Loucy (cell line): Measurements from ENCODE around the gene NFATC1.

Experiments
- H2AFZ ChIP-seq: fragments of 200-600 bp; sonication (generic); 2 replicates; pipeline ENCODE4 v1.6.0; 2016; ENCODE audit warnings: antibody characterized with exemption, mild to moderate bottlenecking, low read length, moderate library complexity
- H3F3A ChIP-seq: fragments of 200-600 bp; 2 replicates; pipeline ENCODE4 v1.6.0; 2016; ENCODE audit warnings: antibody characterized with exemption, low read depth, mild to moderate bottlenecking
- H3K27me3 ChIP-seq: fragments of 200-600 bp; sonication (generic); 2 replicates; pipeline ENCODE4 v1.6.1; 2014; ENCODE audit warnings: low read length, mild to moderate bottlenecking; ENCODE audit not compliant: insufficient read depth, poor library complexity, severe bottlenecking
- H3K36me3 ChIP-seq: fragments of 200-600 bp; sonication (generic); 2 replicates; pipeline ENCODE4 v1.6.1; 2016; ENCODE audit warnings: low read length; ENCODE audit not compliant: insufficient read depth
- H3K4me1 ChIP-seq: fragments of 200-600 bp; sonication (generic); 2 replicates; pipeline ENCODE4 v1.5.1; 2014; ENCODE audit warnings: low read length, mild to moderate bottlenecking; ENCODE audit not compliant: insufficient read depth, poor library complexity, severe bottlenecking
- H3K4me2 ChIP-seq: fragments of 200-600 bp; sonication (generic); 2 replicates; pipeline ENCODE4 v1.6.0; 2014; ENCODE audit warnings: antibody characterized with exemption, low read length, low read depth, mild to moderate bottlenecking; ENCODE audit not compliant: poor library complexity, severe bottlenecking
- H3K4me3 ChIP-seq: fragments of 200-600 bp; sonication (generic); 2 replicates; pipeline ENCODE4 v1.5.1; 2014; ENCODE audit warnings: low read length, mild to moderate bottlenecking, mixed read lengths; ENCODE audit not compliant: poor library complexity, severe bottlenecking
- H3K79me2 ChIP-seq: fragments of 200-600 bp; sonication (generic); 2 replicates; pipeline ENCODE4 v1.6.1; 2014; ENCODE audit warnings: low read length; ENCODE audit not compliant: insufficient read depth
- H3K9ac ChIP-seq: fragments of 200-600 bp; sonication (generic); 2 replicates; pipeline ENCODE4 v1.6.0; 2014; ENCODE audit warnings: mild to moderate bottlenecking, low read depth, low read length, moderate library complexity; ENCODE audit not compliant: poor library complexity, severe bottlenecking
- H3K9me2 ChIP-seq: fragments of 200-600 bp; sonication (generic); replicated peaks from 2 replicates; pipeline ENCODE4 v1.6.1; 2016; ENCODE audit warnings: low read depth, low read length, mixed read lengths
- H3K9me3 ChIP-seq: fragments of 200-600 bp; sonication (generic); 2 replicates; pipeline ENCODE4 v1.6.1; 2014; ENCODE audit warnings: mild to moderate bottlenecking, antibody characterized with exemption, low read length, low read depth; ENCODE audit not compliant: insufficient read depth
- H4K20me1 ChIP-seq: fragments of 200-600 bp; sonication (generic); 2 replicates; pipeline ENCODE4 v1.6.0; 2014; ENCODE audit warnings: antibody characterized with exemption, low read length, mild to moderate bottlenecking; ENCODE audit not compliant: insufficient read depth, poor library complexity, severe bottlenecking
- EZH2phosphoT487 ChIP-seq: fragments of 200-600 bp; IDR thresholded peaks from 2 replicates; pipeline ENCODE4 v1.6.1; 2018; ENCODE audit warnings: antibody characterized with exemption, mild to moderate bottlenecking, moderate library complexity, borderline replicate concordance
- TF ChIP-seq, protein P1 (sequence below): fragments of 200-600 bp; sonication (generic); conservative IDR thresholded peaks from 2 replicates; pipeline ENCODE4 v1.5.1; 2014; ENCODE audit warnings: mild to moderate bottlenecking, antibody characterized with exemption, low read length

Gene NFATC1

DNA sequence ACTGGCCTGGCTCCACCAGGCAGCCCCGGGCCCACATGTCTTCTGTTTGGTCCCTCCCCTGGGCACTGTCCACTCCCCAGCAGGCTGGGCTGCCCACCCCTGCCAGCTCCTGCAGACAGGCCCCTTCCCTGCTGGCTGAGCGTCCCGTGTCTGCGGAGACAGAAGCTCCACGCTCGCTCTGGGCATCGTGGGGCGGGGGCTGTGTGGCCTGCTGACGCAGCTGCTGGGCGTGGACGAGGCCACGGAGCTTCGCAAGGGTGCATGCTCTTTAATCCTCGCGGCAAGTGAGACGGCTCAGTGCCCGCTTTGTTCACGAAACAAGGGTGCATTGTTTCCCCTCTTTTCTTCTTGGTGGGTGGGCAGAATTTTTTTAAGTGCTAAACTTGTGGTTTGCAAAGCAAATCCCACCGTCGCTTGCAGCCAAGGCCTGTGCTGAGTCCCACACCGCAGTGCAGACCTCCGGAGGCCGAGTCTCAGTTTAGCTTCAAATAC, 151.1 kb downstream of the NFATC1 start:
- Histone ChIP-seq H2AFZ (no peak overlapping the region), H3K9me2 (no peaks in the 10 kb centered on the region), H3K36me3 (no peaks in the 10 kb centered on the region), H4K20me1 (no peaks in the 10 kb centered on the region), H3K9ac (no peak overlapping the region), H3K79me2 (no peaks in the 10 kb centered on the region), H3K4me3 (no peak overlapping the region), H3K27me3 (no peaks in the 10 kb centered on the region), H3K4me1 (no peaks in the 10 kb centered on the region), H3F3A (no peaks in the 10 kb centered on the region), H3K4me2 (no peak overlapping the region), H3K9me3 (peaks cover 40% of the 10 kb centered on the region; the same call in 1 of the 2 replicates)
- TF ChIP-seq EZH2phosphoT487, result no peak
- TF ChIP-seq, protein P1, sequence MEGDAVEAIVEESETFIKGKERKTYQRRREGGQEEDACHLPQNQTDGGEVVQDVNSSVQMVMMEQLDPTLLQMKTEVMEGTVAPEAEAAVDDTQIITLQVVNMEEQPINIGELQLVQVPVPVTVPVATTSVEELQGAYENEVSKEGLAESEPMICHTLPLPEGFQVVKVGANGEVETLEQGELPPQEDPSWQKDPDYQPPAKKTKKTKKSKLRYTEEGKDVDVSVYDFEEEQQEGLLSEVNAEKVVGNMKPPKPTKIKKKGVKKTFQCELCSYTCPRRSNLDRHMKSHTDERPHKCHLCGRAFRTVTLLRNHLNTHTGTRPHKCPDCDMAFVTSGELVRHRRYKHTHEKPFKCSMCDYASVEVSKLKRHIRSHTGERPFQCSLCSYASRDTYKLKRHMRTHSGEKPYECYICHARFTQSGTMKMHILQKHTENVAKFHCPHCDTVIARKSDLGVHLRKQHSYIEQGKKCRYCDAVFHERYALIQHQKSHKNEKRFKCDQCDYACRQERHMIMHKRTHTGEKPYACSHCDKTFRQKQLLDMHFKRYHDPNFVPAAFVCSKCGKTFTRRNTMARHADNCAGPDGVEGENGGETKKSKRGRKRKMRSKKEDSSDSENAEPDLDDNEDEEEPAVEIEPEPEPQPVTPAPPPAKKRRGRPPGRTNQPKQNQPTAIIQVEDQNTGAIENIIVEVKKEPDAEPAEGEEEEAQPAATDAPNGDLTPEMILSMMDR, result no peak

DNA sequence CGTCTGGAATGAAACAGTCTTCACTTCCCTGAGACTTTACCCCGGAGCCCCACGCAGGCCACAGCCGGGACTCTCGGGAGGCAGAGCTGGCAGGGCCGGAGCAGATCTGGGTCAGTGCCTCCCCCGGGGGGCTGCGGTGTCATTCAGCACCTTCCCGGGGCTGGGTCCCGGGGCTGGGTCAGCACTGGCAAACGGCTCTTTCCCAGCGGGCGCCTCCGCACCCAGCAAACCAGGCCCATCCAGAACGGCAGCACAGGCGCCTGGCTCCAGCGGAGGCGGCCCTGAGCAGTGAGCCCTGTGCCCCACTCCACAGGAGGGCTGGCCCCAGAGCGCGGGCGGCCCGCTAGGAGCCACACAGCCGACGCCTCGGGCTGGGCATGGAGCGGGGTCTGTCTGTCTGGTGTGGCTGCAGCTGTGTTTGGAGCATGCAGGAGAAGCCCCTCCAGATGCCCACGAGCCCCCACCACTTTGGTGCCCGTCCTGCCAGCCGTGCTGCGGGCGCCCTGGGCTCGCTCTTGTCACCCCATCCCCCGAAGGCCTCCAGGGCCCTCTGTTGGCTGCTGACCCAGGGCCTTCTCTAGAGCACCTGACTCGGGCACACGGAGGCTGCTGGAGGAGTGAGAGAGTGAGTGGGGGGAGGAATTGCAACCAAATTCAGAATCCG, 151.8 kb downstream of the NFATC1 start:
- Histone ChIP-seq H3K4me1 (no peaks in the 10 kb centered on the region), H4K20me1 (no peaks in the 10 kb centered on the region), H3K79me2 (no peaks in the 10 kb centered on the region), H3K9ac (no peak overlapping the region), H3K4me3 (no peak overlapping the region), H3F3A (no peaks in the 10 kb centered on the region), H3K9me2 (no peaks in the 10 kb centered on the region), H3K36me3 (no peaks in the 10 kb centered on the region), H3K27me3 (no peaks in the 10 kb centered on the region), H2AFZ (no peak overlapping the region), H3K4me2 (no peak overlapping the region), H3K9me3 (peaks cover 36% of the 10 kb centered on the region; the same call in 1 of the 2 replicates)
- TF ChIP-seq, protein P1, result no peak
- no peak for TF ChIP-seq EZH2phosphoT487

DNA sequence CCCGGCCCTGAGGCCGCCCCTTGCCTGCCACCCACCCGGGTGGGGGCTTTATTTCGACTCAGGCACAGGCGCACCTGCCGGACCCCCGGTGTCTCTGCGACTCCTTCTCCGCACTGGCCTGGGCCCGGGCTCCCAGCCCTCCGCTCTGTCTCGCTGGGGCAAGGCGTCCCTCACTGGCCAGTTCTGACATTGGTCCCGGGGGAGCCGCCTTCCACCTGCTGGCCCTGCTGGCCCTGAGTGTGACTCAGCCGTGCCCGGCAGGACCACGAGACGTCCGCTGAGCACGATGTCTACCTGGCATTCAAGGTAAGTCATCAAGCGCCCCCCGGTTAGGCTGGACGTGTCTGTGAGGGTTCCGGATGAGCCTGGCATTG, 152.3 kb downstream of the NFATC1 start:
- Histone ChIP-seq H4K20me1 (no peaks in the 10 kb centered on the region), H3K79me2 (no peaks in the 10 kb centered on the region), H2AFZ (no peak overlapping the region), H3K4me2 (no peak overlapping the region), H3K27me3 (no peaks in the 10 kb centered on the region), H3F3A (no peaks in the 10 kb centered on the region), H3K36me3 (no peaks in the 10 kb centered on the region), H3K9me2 (no peaks in the 10 kb centered on the region), H3K4me1 (no peaks in the 10 kb centered on the region), H3K9me3 (peaks cover 34% of the 10 kb centered on the region; the same call in 1 of the 2 replicates), H3K9ac (no peak overlapping the region), H3K4me3 (no peak overlapping the region)
- TF ChIP-seq EZH2phosphoT487, result no peak
- TF ChIP-seq, protein P1, result no peak
